ENCODE results near the gene SMKR1.

SMKR1 gene

DNA sequence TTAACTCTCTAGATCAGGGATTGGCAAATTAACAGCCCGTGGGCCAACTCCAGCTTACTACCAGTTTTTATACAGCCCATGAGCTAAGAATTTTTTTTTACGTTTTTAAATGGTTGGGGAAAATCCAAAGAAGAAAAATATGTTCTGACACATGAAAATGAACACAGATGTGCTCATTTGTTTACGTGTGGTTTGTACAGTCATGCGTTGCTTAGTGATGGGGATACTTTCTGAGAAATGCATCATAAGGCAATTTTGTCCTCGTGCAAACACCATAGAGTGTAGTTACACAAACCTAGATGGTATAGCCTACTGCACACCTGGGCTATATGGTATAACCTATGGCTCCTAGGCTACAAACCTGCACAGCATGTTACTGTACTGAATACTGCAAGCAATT, 8.3 kb upstream of the SMKR1 start:
- H3K9ac ChIP-seq (ENCODE audit: low read depth, low read length, poor library complexity, severe bottlenecking), result no peak overlapping the region
- H3K9me2 ChIP-seq (replicated peaks; ENCODE audit: low read depth, low read length), result no peaks in the 10 kb centered on the region
- no peaks in the 10 kb centered on the region for H3K4me1 ChIP-seq (ENCODE audit: insufficient read depth, low read length, poor library complexity, severe bottlenecking)
- no peak overlapping the region for H2AFZ ChIP-seq (ENCODE audit: low read length)
- no peaks in the 10 kb centered on the region for H3K27me3 ChIP-seq (ENCODE audit: insufficient read depth, low read length, poor library complexity, severe bottlenecking)
- TF ChIP-seq, protein P1, sequence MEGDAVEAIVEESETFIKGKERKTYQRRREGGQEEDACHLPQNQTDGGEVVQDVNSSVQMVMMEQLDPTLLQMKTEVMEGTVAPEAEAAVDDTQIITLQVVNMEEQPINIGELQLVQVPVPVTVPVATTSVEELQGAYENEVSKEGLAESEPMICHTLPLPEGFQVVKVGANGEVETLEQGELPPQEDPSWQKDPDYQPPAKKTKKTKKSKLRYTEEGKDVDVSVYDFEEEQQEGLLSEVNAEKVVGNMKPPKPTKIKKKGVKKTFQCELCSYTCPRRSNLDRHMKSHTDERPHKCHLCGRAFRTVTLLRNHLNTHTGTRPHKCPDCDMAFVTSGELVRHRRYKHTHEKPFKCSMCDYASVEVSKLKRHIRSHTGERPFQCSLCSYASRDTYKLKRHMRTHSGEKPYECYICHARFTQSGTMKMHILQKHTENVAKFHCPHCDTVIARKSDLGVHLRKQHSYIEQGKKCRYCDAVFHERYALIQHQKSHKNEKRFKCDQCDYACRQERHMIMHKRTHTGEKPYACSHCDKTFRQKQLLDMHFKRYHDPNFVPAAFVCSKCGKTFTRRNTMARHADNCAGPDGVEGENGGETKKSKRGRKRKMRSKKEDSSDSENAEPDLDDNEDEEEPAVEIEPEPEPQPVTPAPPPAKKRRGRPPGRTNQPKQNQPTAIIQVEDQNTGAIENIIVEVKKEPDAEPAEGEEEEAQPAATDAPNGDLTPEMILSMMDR (conservative IDR thresholded peaks at IDR 0.05; ENCODE audit: low read length), result no peak
- TF ChIP-seq EZH2phosphoT487 (IDR thresholded peaks at IDR 0.05; ENCODE audit: borderline replicate concordance), result no peak
- no peak overlapping the region for H3K4me3 ChIP-seq (ENCODE audit: low read length, poor library complexity, severe bottlenecking)
- H3F3A ChIP-seq (ENCODE audit: low read depth), result no peaks in the 10 kb centered on the region
- no peaks in the 10 kb centered on the region for H3K36me3 ChIP-seq (ENCODE audit: insufficient read depth, low read length)
- H3K9me3 ChIP-seq (ENCODE audit: insufficient read depth, low read depth, low read length), result no peaks in the 10 kb centered on the region
- no peaks in the 10 kb centered on the region for H3K79me2 ChIP-seq (ENCODE audit: insufficient read depth, low read length)
- no peaks in the 10 kb centered on the region for H4K20me1 ChIP-seq (ENCODE audit: insufficient read depth, low read length, poor library complexity, severe bottlenecking)
- no peak overlapping the region for H3K4me2 ChIP-seq (ENCODE audit: low read depth, low read length, poor library complexity, severe bottlenecking)

DNA sequence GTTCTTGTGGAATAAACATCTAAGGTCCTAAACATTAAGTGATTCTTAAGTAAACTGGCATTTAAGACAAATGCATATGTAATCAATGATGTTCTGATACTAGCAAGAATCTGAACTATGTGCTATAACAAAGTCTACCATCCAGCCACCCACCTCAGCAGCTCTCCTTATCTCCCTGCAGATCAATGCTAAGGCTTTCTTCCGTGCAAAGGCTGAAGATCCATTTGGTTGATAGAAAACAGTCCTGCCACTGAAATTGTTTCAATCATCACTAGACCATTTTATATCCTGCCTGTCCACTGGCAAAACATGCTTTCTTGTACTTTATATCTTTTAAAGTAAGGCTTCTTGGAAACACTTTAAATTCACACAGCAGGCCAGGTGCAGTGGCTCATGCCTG, 6.3 kb upstream of the SMKR1 start:
- Histone ChIP-seq H2AFZ (ENCODE audit: low read length) (no peak overlapping the region), H3K27me3 (ENCODE audit: insufficient read depth, low read length, poor library complexity, severe bottlenecking) (no peaks in the 10 kb centered on the region), H3K9me2 (replicated peaks; ENCODE audit: low read depth, low read length) (no peaks in the 10 kb centered on the region), H3K36me3 (ENCODE audit: insufficient read depth, low read length) (no peaks in the 10 kb centered on the region), H3K4me2 (ENCODE audit: low read depth, low read length, poor library complexity, severe bottlenecking) (no peak overlapping the region), H3K79me2 (ENCODE audit: insufficient read depth, low read length) (no peaks in the 10 kb centered on the region), H3K9ac (ENCODE audit: low read depth, low read length, poor library complexity, severe bottlenecking) (no peak overlapping the region), H3K4me1 (ENCODE audit: insufficient read depth, low read length, poor library complexity, severe bottlenecking) (no peaks in the 10 kb centered on the region), H4K20me1 (ENCODE audit: insufficient read depth, low read length, poor library complexity, severe bottlenecking) (no peaks in the 10 kb centered on the region), H3F3A (ENCODE audit: low read depth) (no peaks in the 10 kb centered on the region), H3K9me3 (ENCODE audit: insufficient read depth, low read depth, low read length) (no peaks in the 10 kb centered on the region), H3K4me3 (ENCODE audit: low read length, poor library complexity, severe bottlenecking) (no peak overlapping the region)
- TF ChIP-seq, protein P1 (conservative IDR thresholded peaks at IDR 0.05; ENCODE audit: low read length), result no peak
- no peak for TF ChIP-seq EZH2phosphoT487 (IDR thresholded peaks at IDR 0.05; ENCODE audit: borderline replicate concordance)

DNA sequence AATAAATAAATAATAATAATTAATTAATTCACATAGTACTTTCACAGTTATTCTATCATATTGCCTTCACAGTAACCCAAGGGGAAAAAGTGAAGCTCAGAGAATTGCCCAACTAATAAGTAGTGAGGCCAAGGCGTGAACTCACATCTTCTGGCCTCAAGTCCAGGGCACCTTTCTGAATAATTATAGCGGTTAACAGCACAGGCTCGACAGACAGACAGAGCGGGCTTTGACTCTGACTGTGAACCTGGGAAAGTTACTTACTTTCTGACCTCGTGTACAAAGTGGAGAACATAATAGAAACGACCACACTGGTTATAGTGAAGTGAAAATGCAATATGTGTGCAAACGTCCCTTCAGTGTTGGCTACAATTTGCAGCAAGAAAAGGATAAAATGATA, 5.7 kb upstream of the SMKR1 start:
- H3K4me3 ChIP-seq (ENCODE audit: low read length, poor library complexity, severe bottlenecking), result no peak overlapping the region
- H4K20me1 ChIP-seq (ENCODE audit: insufficient read depth, low read length, poor library complexity, severe bottlenecking), result no peaks in the 10 kb centered on the region
- H3K27me3 ChIP-seq (ENCODE audit: insufficient read depth, low read length, poor library complexity, severe bottlenecking), result no peaks in the 10 kb centered on the region
- no peaks in the 10 kb centered on the region for H3K9me3 ChIP-seq (ENCODE audit: insufficient read depth, low read depth, low read length)
- no peak overlapping the region for H3K9ac ChIP-seq (ENCODE audit: low read depth, low read length, poor library complexity, severe bottlenecking)
- no peaks in the 10 kb centered on the region for H3F3A ChIP-seq (ENCODE audit: low read depth)
- H2AFZ ChIP-seq (ENCODE audit: low read length), result no peak overlapping the region
- H3K36me3 ChIP-seq (ENCODE audit: insufficient read depth, low read length), result no peaks in the 10 kb centered on the region
- TF ChIP-seq, protein P1 (conservative IDR thresholded peaks at IDR 0.05; ENCODE audit: low read length), result no peak
- no peak for TF ChIP-seq EZH2phosphoT487 (IDR thresholded peaks at IDR 0.05; ENCODE audit: borderline replicate concordance)
- no peaks in the 10 kb centered on the region for H3K4me1 ChIP-seq (ENCODE audit: insufficient read depth, low read length, poor library complexity, severe bottlenecking)
- H3K79me2 ChIP-seq (ENCODE audit: insufficient read depth, low read length), result no peaks in the 10 kb centered on the region
- H3K4me2 ChIP-seq (ENCODE audit: low read depth, low read length, poor library complexity, severe bottlenecking), result no peak overlapping the region
- H3K9me2 ChIP-seq (replicated peaks; ENCODE audit: low read depth, low read length), result no peaks in the 10 kb centered on the region

Data from Loucy (cell line).